Mesodermal cell (in vitro differentiated cells): ENCODE data around the gene PROM1.

ENCODE experiments used
- H3K27ac ChIP-seq: 2 replicates; pipeline ENCODE4 v1.7.0; 2013; ENCODE audit warnings: mild to moderate bottlenecking, low read depth, low read length, moderate library complexity; ENCODE audit not compliant: severe bottlenecking
- H3K36me3 ChIP-seq: 2 replicates; pipeline ENCODE4 v1.7.1; 2013; ENCODE audit warnings: mild to moderate bottlenecking, low read length, moderate library complexity; ENCODE audit not compliant: control insufficient read depth, insufficient read depth
- H3K4me1 ChIP-seq: one replicate; pipeline ENCODE4 v1.7.1; 2013; ENCODE audit warnings: mild to moderate bottlenecking, low read length; ENCODE audit not compliant: insufficient read depth, control insufficient read depth, poor library complexity, severe bottlenecking
- H3K4me3 ChIP-seq: 2 replicates; pipeline ENCODE4 v1.7.0; 2013; ENCODE audit warnings: low read length, control low read depth, mild to moderate bottlenecking; ENCODE audit not compliant: insufficient read depth, poor library complexity, severe bottlenecking; ENCODE audit errors: extremely low read depth
- H3K9me3 ChIP-seq: 2 replicates; pipeline ENCODE4 v1.7.1; 2013; ENCODE audit warnings: mild to moderate bottlenecking, low read length, moderate library complexity; ENCODE audit not compliant: control insufficient read depth
- WGBS, 2 experiments: methylation state at CpG; one replicate each; pipeline ENCODE4 v1.1.5; 2013; ENCODE audit warnings: missing lambda C conversion rate in 2 of 2; ENCODE audit not compliant: insufficient coverage in 2 of 2; 5-methylcytosine and 5-hydroxymethylcytosine counted together

The PROM1 gene

DNA sequence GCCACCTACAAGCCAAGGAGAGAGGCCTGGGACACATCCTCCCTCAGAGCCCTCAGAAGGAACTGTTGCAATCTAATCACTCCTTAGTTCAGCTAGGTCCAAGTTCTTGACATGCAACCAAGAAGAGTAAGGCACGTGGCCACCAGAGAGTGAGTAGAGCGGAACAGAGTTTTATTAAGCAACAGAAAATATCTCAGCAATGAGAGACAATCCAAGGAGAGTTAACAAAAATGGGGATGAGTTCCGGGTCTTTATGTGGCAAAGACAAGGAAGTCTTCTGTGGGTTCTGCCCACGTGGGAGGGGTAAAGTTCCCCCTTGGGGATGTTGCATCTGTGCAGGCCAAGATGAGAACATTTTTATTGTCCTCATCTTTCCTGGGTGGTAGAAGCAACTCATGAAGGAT lies 38.5 kb upstream of the PROM1 start:
- Histone ChIP-seq H3K36me3 (no peaks in the 10 kb centered on the region), H3K4me3 (no peak overlapping the region), H3K4me1 (peaks cover 4% of the 10 kb centered on the region), H3K9me3 (no peaks in the 10 kb centered on the region), H3K27ac (no peak overlapping the region)
- WGBS, 2 experiments: 88 to 100% methylated on average over 1 to 4 of the region's 4 CpGs

DNA sequence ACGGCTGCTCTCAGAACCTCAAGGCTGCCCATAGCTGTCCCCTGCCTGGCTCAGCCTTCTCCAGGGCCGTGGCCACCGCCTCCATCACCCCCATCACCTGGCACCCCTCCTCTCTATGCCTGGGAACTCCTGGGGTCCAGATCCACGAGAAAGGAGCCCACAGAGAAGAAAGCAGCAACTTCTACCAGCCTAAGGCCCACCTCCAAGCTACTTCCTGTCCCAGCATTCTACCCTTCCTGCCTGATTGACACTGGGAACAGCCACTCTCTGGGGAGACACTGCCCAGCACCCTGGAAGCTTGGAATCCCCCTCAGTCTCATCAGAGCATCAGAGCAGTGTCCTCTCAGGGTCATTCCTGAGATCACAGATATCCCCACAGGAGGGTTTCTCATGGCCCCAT lies 36.9 kb upstream of the PROM1 start:
- peaks cover 2% of the 10 kb centered on the region for H3K4me1 ChIP-seq
- H3K4me3 ChIP-seq: no peak overlapping the region
- H3K27ac ChIP-seq: no peak overlapping the region
- 94 to 100% methylated on average over 2 to 4 of the region's 4 CpGs for whole genome bisulfite sequencing, 2 experiments
- H3K36me3 ChIP-seq: no peaks in the 10 kb centered on the region
- no peaks in the 10 kb centered on the region for H3K9me3 ChIP-seq

DNA sequence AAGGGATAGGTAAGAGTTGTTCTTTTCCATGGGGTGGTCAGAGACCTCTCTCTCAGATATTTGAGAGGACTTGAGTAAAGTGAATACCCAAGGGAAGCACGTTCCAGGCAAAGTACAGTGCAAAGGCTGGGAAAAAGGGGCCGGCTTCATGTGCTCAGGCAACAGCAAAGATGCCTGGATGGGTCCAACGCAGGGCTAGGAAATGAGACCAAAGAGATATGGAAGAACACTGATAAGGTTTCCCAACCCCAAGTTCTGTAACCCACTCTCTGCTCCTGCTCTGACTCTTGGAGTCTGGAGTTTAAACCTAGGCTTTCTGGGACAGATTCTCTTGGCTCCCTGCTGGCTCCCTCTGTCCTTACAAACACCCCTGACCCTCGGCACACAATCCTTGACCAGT lies 36.2 kb upstream of the PROM1 start:
- Histone ChIP-seq H3K4me1 (no peaks in the 10 kb centered on the region), H3K9me3 (no peaks in the 10 kb centered on the region), H3K4me3 (no peak overlapping the region), H3K27ac (no peak overlapping the region), H3K36me3 (no peaks in the 10 kb centered on the region)
- WGBS, 2 experiments: 50 to 82% methylated on average over 3 to 4 of the region's 4 CpGs

DNA sequence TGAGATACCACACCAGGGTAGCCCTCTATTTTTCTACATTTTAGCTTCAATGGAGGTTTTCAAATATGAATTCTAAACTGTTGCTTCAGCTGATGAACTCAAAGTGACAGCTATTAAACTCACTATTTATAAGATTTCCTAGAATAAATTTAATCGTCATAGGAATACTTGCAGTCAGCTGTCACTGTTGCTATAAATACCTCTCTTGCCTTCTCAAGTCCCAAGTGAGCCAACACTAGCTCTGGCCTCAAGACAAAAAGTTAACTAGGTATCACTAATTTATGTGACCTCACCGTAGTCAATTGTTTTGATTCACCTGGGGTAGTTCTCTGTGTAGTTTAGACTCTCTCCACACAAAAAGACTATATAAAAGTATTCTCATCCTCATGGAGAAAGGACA lies 34.3 kb upstream of the PROM1 start:
- Histone ChIP-seq H3K9me3 (no peaks in the 10 kb centered on the region), H3K36me3 (no peaks in the 10 kb centered on the region), H3K4me1 (no peaks in the 10 kb centered on the region), H3K4me3 (no peak overlapping the region), H3K27ac (no peak overlapping the region)
- 74 to 76% methylated on average over 2 of the region's 2 CpGs for WGBS, 2 experiments

DNA sequence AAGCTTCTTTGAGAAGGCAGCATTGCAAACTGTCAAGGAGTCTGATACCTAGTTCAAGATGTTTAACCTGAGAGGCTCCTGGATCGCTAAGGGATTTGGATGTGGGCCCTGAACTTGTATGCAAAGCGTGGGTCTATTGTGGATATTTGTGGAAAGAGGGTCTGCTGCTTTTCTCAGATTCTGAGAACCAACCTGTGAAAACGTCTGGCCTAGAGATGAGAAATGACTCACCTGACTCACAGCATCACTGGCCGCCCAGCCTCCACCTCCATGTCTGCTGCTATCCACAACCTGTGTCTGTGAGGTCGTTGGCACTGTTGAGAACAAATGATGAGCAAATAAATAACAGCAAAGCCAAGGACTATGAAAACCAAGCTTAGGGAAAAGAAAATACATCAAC lies 33.3 kb upstream of the PROM1 start:
- H3K4me1 ChIP-seq: no peaks in the 10 kb centered on the region
- H3K9me3 ChIP-seq: no peaks in the 10 kb centered on the region
- H3K27ac ChIP-seq: no peak overlapping the region
- WGBS, 2 experiments: 77 to 83% methylated on average over 3 to 4 of the region's 5 CpGs
- H3K4me3 ChIP-seq: no peak overlapping the region
- no peaks in the 10 kb centered on the region for H3K36me3 ChIP-seq

DNA sequence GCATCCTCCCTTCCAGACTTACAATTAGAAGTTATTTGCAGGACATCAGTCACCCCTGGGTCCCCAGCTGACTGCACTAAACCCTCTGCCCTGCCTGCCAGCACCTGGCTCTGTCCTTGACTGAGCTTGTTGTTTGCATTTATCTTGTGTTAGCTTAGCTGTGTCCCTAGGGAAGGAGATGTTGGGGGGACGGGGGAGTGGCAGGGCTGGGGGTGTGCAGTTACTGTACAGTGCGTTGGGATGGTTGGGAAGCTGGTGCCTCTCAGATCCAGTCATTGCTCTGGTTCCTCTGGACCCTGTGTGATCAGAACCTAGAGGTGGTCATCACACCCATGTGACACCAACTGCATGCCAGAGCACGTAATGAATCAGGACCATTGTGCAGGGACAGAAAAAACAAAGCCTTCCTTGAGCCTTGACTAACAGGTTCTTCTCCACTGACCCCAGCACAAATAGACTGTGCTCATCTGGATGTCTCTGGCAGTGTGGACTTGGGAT lies 32.7 kb upstream of the PROM1 start:
- WGBS, 2 experiments: 64 to 67% methylated on average over 3 of the region's 3 CpGs
- Histone ChIP-seq H3K9me3 (no peaks in the 10 kb centered on the region), H3K4me1 (no peaks in the 10 kb centered on the region), H3K4me3 (no peak overlapping the region), H3K27ac (no peak overlapping the region), H3K36me3 (no peaks in the 10 kb centered on the region)

DNA sequence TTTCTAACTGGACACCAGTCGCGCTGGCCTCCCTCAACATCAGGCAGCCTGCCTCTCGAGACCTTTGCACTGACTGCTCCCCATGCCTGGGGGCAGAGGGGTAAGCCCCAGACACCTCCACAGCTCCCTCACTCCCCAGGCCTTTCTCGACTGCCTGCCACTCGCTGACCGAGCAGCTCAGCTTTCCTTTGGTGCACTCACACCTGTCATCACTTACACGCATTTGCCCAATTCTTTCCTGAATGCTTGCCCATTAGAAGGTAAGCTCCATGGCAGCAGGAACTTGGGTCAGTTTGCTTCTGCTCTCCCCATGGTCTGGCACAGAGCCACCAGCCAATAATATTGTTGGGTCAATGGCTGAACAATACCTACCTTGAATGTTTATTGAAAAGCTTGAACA lies 32.2 kb upstream of the PROM1 start:
- Histone ChIP-seq H3K4me3 (no peak overlapping the region), H3K9me3 (no peaks in the 10 kb centered on the region), H3K27ac (no peak overlapping the region), H3K36me3 (no peaks in the 10 kb centered on the region), H3K4me1 (no peaks in the 10 kb centered on the region)
- 94 to 100% methylated on average over 7 of the region's 7 CpGs for WGBS, 2 experiments

DNA sequence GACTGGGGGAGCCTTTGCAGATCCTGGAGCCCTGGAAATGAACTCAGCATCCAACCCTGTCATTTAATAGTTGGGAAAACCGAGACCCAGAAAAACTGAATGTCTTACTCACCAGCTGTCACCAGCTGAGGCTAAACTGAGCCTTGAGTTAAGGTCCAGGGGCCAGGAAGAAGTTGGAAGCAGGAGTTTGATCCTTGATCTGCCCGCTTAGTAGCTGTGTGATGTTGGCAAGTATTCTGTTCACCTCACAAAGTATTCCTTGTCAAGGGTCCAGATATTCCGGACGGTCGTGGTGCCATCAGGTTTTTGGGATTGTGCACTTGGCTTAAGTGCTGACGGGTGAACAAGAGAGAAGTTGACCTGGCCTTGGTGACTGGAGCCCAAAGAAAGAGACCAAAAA lies 30.7 kb upstream of the PROM1 start:
- H3K27ac ChIP-seq: no peak overlapping the region
- no peaks in the 10 kb centered on the region for H3K36me3 ChIP-seq
- H3K9me3 ChIP-seq: no peaks in the 10 kb centered on the region
- WGBS, 2 experiments: 88 to 96% methylated on average over 5 to 6 of the region's 6 CpGs
- H3K4me1 ChIP-seq: no peaks in the 10 kb centered on the region
- H3K4me3 ChIP-seq: no peak overlapping the region

DNA sequence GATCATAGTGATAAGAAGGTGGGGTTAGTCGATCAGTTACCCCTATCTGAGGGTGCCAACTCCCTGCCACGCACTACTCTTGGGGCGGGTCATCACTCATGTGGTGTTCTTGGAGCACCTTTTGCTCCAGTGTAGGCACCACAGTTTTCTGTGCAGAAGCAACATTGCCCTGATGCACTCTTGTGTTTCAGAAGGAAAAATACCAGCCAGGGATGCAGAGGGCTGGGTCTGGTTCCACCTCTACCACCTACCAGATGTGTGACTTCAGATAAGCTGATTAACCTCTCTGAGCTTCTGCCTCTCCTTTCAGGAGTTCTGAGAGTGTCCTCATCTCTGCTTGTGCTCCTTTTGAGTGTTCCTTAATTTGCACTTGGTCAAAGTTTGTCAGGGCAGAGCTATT lies 29.9 kb upstream of the PROM1 start:
- WGBS, 2 experiments: 90 to 91% methylated on average over 3 of the region's 3 CpGs
- no peak overlapping the region for H3K4me3 ChIP-seq
- no peaks in the 10 kb centered on the region for H3K36me3 ChIP-seq

DNA sequence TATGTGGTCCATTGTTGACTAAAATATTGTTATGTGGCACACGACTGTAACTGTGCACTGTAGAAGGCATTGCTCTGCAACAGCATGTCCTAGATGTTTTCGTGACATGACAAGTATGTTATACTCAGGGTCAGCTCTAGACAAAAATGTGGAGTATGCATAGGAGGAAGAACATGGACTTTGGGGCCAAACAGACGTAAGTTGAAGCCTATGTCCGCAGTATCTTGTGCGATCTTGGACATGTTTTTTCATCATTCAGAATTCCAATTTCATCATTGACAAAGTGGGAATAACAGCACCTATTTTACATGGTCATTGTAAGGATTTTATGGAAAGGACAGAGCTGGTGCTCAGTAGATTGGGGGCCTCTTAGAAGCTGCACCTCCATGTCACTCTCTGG lies 27.7 kb upstream of the PROM1 start:
- H3K4me1 ChIP-seq: no peaks in the 10 kb centered on the region
- H3K36me3 ChIP-seq: no peaks in the 10 kb centered on the region
- H3K9me3 ChIP-seq: no peaks in the 10 kb centered on the region
- no peak overlapping the region for H3K27ac ChIP-seq
- 97 to 100% methylated on average over 2 to 3 of the region's 5 CpGs for WGBS, 2 experiments
- no peak overlapping the region for H3K4me3 ChIP-seq

More for the DNA sequence above, 29.9 kb upstream of the PROM1 start:
- no peaks in the 10 kb centered on the region for H3K9me3 ChIP-seq
- H3K4me1 ChIP-seq: no peaks in the 10 kb centered on the region
- H3K27ac ChIP-seq: no peak overlapping the region

DNA sequence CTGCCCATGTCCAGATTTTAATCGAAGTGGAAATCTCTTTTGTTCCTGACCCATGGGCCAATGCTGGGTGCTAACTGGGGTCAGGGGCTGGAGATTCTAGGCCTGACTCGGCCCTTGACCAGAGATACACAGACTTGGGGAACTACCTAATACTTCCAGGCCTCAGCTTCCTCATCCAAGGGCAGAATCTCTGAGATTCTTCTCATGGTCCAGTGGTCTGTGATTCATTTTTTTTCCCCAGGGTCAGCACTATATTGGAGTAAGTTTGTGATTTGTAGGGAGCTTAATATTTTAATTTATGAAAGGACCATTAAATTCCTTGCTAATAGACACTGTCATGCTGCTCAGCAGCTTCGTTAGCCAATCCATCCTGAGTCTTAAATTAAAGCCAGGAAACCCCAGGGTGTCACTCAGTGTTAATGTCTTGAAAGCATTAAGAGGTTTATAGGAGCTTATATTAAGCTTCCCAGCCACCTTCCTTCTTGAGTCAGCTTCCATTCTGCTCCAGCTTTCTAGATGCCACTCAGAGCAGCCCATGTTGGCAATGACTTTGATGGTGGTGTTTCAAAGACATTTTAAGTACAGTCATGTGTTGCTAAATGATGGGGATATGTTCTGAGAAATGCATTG lies 27.0 kb upstream of the PROM1 start:
- WGBS, 2 experiments: 63 to 79% methylated on average over 2 to 3 of the region's 3 CpGs
- no peaks in the 10 kb centered on the region for H3K36me3 ChIP-seq
- H3K9me3 ChIP-seq: no peaks in the 10 kb centered on the region
- H3K4me1 ChIP-seq: no peaks in the 10 kb centered on the region
- H3K4me3 ChIP-seq: no peak overlapping the region
- H3K27ac ChIP-seq: no peak overlapping the region
